IMR-90 (cell line): ENCODE data around the gene FFAR1. TPM values are rescaled to one million over a fixed set of nuclear protein-coding genes. Genes with fewer than 3 reads are reported as not detected.

ENCODE experiments used
- ATAC-seq: fragments of 200-7000 bp; cut with Tn5 transposase; 2 replicates; pipeline ENCODE4 v1.9.1; 2020; ENCODE audit warnings: low read depth, mild to moderate bottlenecking, moderate library complexity
- BruUV-seq: library from RNA; stranded (reverse); fragments of 400-500 nt; replicated peaks from 2 replicates; lab custom pipeline; 2021; lab: Mats Ljungman, UMichigan
- CTCF ChIA-PET: fragments of 300-600 bp; formaldehyde crosslinking; extraction: SDS; loops from one replicate; lab custom pipeline; 2021; ENCODE audit warnings: antibody characterized with exemption; lab: Yijun Ruan, JAX
- POLR2A ChIA-PET: fragments of 300-600 bp; sonication (Branson Sonifier 250); formaldehyde crosslinking; loops from one replicate; lab custom pipeline; 2022; ENCODE audit warnings: antibody characterized with exemption; ENCODE audit not compliant: unreplicated experiment; lab: Charles Lee
- DNase-seq: peaks from one replicate; pipeline ENCODE4 v3.0.0; 2013
- H2AFZ ChIP-seq: replicated peaks from 2 replicates; pipeline ENCODE3; 2013; ENCODE audit warnings: low read length, mild to moderate bottlenecking; ENCODE audit not compliant: poor library complexity
- H2AK5ac ChIP-seq: 2 replicates; pipeline ENCODE4 v1.6.1; 2013; ENCODE audit warnings: low read depth, low read length, inconsistent platforms
- H2AK9ac ChIP-seq: replicated peaks from 2 replicates; pipeline ENCODE3; 2013; ENCODE audit warnings: mild to moderate bottlenecking, low read depth, low read length, moderate library complexity; ENCODE audit not compliant: poor library complexity
- H2BK120ac ChIP-seq: 2 replicates; pipeline ENCODE4 v1.6.1; 2013; ENCODE audit warnings: low read depth, low read length, inconsistent platforms
- H2BK15ac ChIP-seq: 3 replicates; pipeline ENCODE4 v1.6.1; 2013; ENCODE audit warnings: low read depth, low read length, inconsistent platforms
- H2BK20ac ChIP-seq: 2 replicates; pipeline ENCODE4 v1.6.1; 2013; ENCODE audit warnings: low read depth, mild to moderate bottlenecking, inconsistent platforms, low read length, moderate library complexity
- H2BK5ac ChIP-seq: 2 replicates; pipeline ENCODE4 v1.6.1; 2013; ENCODE audit warnings: mild to moderate bottlenecking, low read depth, low read length, inconsistent platforms; ENCODE audit not compliant: poor library complexity, severe bottlenecking
- H3K14ac ChIP-seq: replicated peaks from 2 replicates; pipeline ENCODE4 v1.6.1; 2013; ENCODE audit warnings: low read depth, low read length, inconsistent platforms
- H3K18ac ChIP-seq: 2 replicates; pipeline ENCODE4 v1.6.1; 2013; ENCODE audit warnings: low read depth, low read length, control low read depth
- H3K23ac ChIP-seq: 2 replicates; pipeline ENCODE4 v1.6.1; 2013; ENCODE audit warnings: low read depth, low read length, inconsistent platforms
- H3K27ac ChIP-seq: 2 replicates; pipeline ENCODE4 v1.5.1; 2013; ENCODE audit warnings: mild to moderate bottlenecking, control low read depth, low read length; ENCODE audit not compliant: insufficient read depth
- H3K27me3 ChIP-seq: 2 replicates; pipeline ENCODE4 v1.6.1; 2013; ENCODE audit warnings: low read length; ENCODE audit not compliant: control insufficient read depth, insufficient read depth
- H3K36me3 ChIP-seq: 2 replicates; pipeline ENCODE4 v1.6.1; 2013; ENCODE audit warnings: low read length, mixed read lengths; ENCODE audit not compliant: control insufficient read depth, insufficient read depth
- H3K4ac ChIP-seq: 2 replicates; pipeline ENCODE4 v1.6.1; 2013; ENCODE audit warnings: low read depth, low read length, inconsistent platforms
- H3K4me1 ChIP-seq: 2 replicates; pipeline ENCODE4 v1.6.1; 2013; ENCODE audit warnings: low read length, mixed read lengths; ENCODE audit not compliant: control insufficient read depth, insufficient read depth
- H3K4me2 ChIP-seq: 2 replicates; pipeline ENCODE4 v1.6.1; 2013; ENCODE audit warnings: low read depth, mild to moderate bottlenecking, control low read depth, low read length, moderate library complexity
- H3K4me3 ChIP-seq: 2 replicates; pipeline ENCODE4 v1.5.1; 2013; ENCODE audit warnings: low read depth, mild to moderate bottlenecking, control low read depth, low read length, moderate library complexity; ENCODE audit not compliant: insufficient read depth
- H3K56ac ChIP-seq: 2 replicates; pipeline ENCODE4 v1.6.1; 2013; ENCODE audit warnings: low read length, inconsistent platforms; ENCODE audit not compliant: insufficient read depth; ENCODE audit errors: extremely low read depth
- H3K79me1 ChIP-seq, 2 experiments: 2 replicates each; pipeline ENCODE4 v1.6.1; 2013; ENCODE audit warnings: low read length in 2 of 2, inconsistent platforms in 1 of 2, low read depth in 1 of 2
- H3K9ac ChIP-seq: 2 replicates; pipeline ENCODE4 v1.6.1; 2013; ENCODE audit warnings: low read depth, low read length, control low read depth
- H3K9me1 ChIP-seq: 2 replicates; pipeline ENCODE4 v1.6.1; 2013; ENCODE audit warnings: low read length, inconsistent platforms; ENCODE audit not compliant: insufficient read depth
- H3K9me3 ChIP-seq: 2 replicates; pipeline ENCODE4 v1.6.1; 2013; ENCODE audit warnings: low read length; ENCODE audit not compliant: control insufficient read depth, insufficient read depth
- H4K20me1 ChIP-seq: 2 replicates; pipeline ENCODE4 v1.6.1; 2013; ENCODE audit warnings: low read length, inconsistent platforms; ENCODE audit not compliant: insufficient read depth
- H4K5ac ChIP-seq: 2 replicates; pipeline ENCODE4 v1.6.1; 2013; ENCODE audit warnings: mild to moderate bottlenecking, low read depth, low read length, control low read depth
- H4K8ac ChIP-seq, 2 experiments: 2 replicates each; pipeline ENCODE4 v1.6.1; 2013; ENCODE audit warnings: low read depth in 2 of 2, low read length in 2 of 2, control low read depth in 1 of 2, inconsistent platforms in 1 of 2
- H4K91ac ChIP-seq: 2 replicates; pipeline ENCODE4 v1.6.1; 2013; ENCODE audit warnings: low read depth, low read length, inconsistent platforms; ENCODE audit not compliant: insufficient read depth
- BHLHE40 ChIP-seq: fragments of 150-350 bp; IDR thresholded peaks from 2 replicates; pipeline ENCODE4 v1.6.1; 2016; ENCODE audit warnings: mild to moderate bottlenecking, low read depth, low read length
- CTCF ChIP-seq: conservative IDR thresholded peaks from 2 replicates; pipeline ENCODE4 v1.5.1; 2012; ENCODE audit warnings: mild to moderate bottlenecking, low read depth, low read length, improper control_type of control experiment
- ELK1 ChIP-seq: fragments of 150-350 bp; IDR thresholded peaks from 2 replicates; pipeline ENCODE4 v1.6.1; 2016; ENCODE audit warnings: low read depth, mild to moderate bottlenecking, low read length, moderate library complexity, borderline replicate concordance
- MAZ ChIP-seq: IDR thresholded peaks from 2 replicates; pipeline ENCODE4 v1.6.1; 2012; ENCODE audit warnings: low read depth, mild to moderate bottlenecking, low read length, improper control_type of control experiment, moderate library complexity, borderline replicate concordance
- MXI1 ChIP-seq: IDR thresholded peaks from 2 replicates; pipeline ENCODE4 v1.6.1; 2012; ENCODE audit warnings: low read depth, mild to moderate bottlenecking, low read length, moderate library complexity, borderline replicate concordance
- NFE2L2 ChIP-seq: fragments of 150-350 bp; IDR thresholded peaks from 2 replicates; pipeline ENCODE4 v1.6.1; 2016; ENCODE audit warnings: low read depth, mild to moderate bottlenecking, low read length
- POLR2A ChIP-seq: IDR thresholded peaks from 2 replicates; pipeline ENCODE4 v1.6.1; 2012; ENCODE audit warnings: mild to moderate bottlenecking, low read depth, low read length
- RAD21 ChIP-seq: IDR thresholded peaks from 2 replicates; pipeline ENCODE4 v1.6.1; 2012; ENCODE audit warnings: low read length, improper control_type of control experiment
- RFX5 ChIP-seq: IDR thresholded peaks from 2 replicates; pipeline ENCODE4 v1.8.0; 2012; ENCODE audit warnings: low read depth, mild to moderate bottlenecking, low read length, moderate library complexity
- SMC3 ChIP-seq: fragments of 150-350 bp; IDR thresholded peaks from 2 replicates; pipeline ENCODE4 v1.6.1; 2016; ENCODE audit warnings: low read depth, mild to moderate bottlenecking, antibody characterized with exemption, low read length, moderate library complexity
- WGBS, 2 experiments: methylation state at CpG; one replicate each; pipeline versions ENCODE4 v1.1.5 to v1.1.7; 2013; ENCODE audit warnings: missing lambda C conversion rate in 2 of 2; ENCODE audit not compliant: insufficient read length in 1 of 2; ENCODE audit errors: extremely low coverage in 2 of 2; 5-methylcytosine and 5-hydroxymethylcytosine counted together
- dilution Hi-C: fragments of 300-500 bp; cut with HindIII; formaldehyde crosslinking; loops from one replicate; pipeline ENCODE4 v1.14.3; 2018; ENCODE audit warnings: low sequenced_read_pairs; ENCODE audit not compliant: unreplicated experiment
- in situ Hi-C: fragments of 300-500 bp; cut with MboI; formaldehyde crosslinking; loops from 3 replicates; pipeline ENCODE4 v1.14.3; 2019; ENCODE audit warnings: low sequenced_read_pairs, inconsistent platforms, mixed read lengths
- intact Hi-C: fragments of 100-400 bp; cut with micrococcal nuclease; formaldehyde crosslinking; loops from 2 replicates; pipeline ENCODE4 v1.10.0; 2022
- polyA plus RNA-seq, 3 experiments: library from polyadenylated mRNA; depleted of rRNA; stranded (reverse); fragments of >200 nt; gene quantifications; 2 replicates each; pipeline ENCODE4 v1.2.3, GENCODE V29; 2012; ENCODE audit warnings: low replicate concordance in 1 of 3
- total RNA-seq: library from RNA; depleted of rRNA; stranded (reverse); fragments of >200 nt; gene quantifications from 2 replicates; pipeline ENCODE4 v1.2.3, GENCODE V29; 2012
- TF ChIP-seq, protein P1 (sequence below): fragments of 150-350 bp; IDR thresholded peaks from 2 replicates; pipeline ENCODE4 v1.6.1; 2017; ENCODE audit warnings: mild to moderate bottlenecking, antibody characterized with exemption, low read length, low read depth

Gene FFAR1
- total and polyA plus RNA-seq, 2 of the 4 experiments (the other 2 are of a cell fraction), result not detected

GRCh38 chr19:35337984-35338296, 9.8 kb upstream of the FFAR1 start:
- Histone ChIP-seq H2BK15ac (no peak overlapping the region), H3K23ac (no peak overlapping the region), H2AK5ac (no peak overlapping the region), H4K5ac (no peak overlapping the region), H2BK120ac (no peak overlapping the region), H3K4me1 (no peaks in the 10 kb centered on the region), H3K27me3 (peaks cover 2% of the 10 kb centered on the region; the same call in 1 of the 2 replicates), H2BK5ac (no peak overlapping the region), H2AK9ac (no peak overlapping the region), H4K20me1 (no peaks in the 10 kb centered on the region), H3K9ac (no peak overlapping the region), H3K36me3 (no peaks in the 10 kb centered on the region), H2AFZ (no peak overlapping the region), H3K4me3 (no peak overlapping the region), H3K14ac (no peak overlapping the region), H3K9me3 (no peaks in the 10 kb centered on the region), H3K27ac (no peak overlapping the region), H3K4ac (no peak overlapping the region), H3K4me2 (no peak overlapping the region), H4K91ac (no peak overlapping the region), H3K18ac (no peak overlapping the region), H3K9me1 (no peaks in the 10 kb centered on the region), H4K8ac (no peak overlapping the region), H3K56ac (no peak overlapping the region), H2BK20ac (no peak overlapping the region), H3K79me1 (no peaks in the 10 kb centered on the region)
- ATAC-seq, result no peak
- no peak for TF ChIP-seq BHLHE40
- no peak for TF ChIP-seq RAD21
- no peak for TF ChIP-seq MAZ
- no peak for TF ChIP-seq ELK1
- no peak for TF ChIP-seq POLR2A
- no peak for TF ChIP-seq RFX5
- TF ChIP-seq, protein P1, sequence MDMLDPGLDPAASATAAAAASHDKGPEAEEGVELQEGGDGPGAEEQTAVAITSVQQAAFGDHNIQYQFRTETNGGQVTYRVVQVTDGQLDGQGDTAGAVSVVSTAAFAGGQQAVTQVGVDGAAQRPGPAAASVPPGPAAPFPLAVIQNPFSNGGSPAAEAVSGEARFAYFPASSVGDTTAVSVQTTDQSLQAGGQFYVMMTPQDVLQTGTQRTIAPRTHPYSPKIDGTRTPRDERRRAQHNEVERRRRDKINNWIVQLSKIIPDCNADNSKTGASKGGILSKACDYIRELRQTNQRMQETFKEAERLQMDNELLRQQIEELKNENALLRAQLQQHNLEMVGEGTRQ, result no peak
- no peak for TF ChIP-seq CTCF
- no peak for TF ChIP-seq NFE2L2
- no peak for TF ChIP-seq SMC3
- no peak for TF ChIP-seq MXI1
- CTCF ChIA-PET, result no interaction called here
- POLR2A ChIA-PET, result no interaction called here
- no TSS peak for BruUV-seq
- intact Hi-C loops (no loop called here), dilution Hi-C loops (no loop called here), in situ Hi-C loops (loop anchor here (25.0 kb wide), 1 partner anchor 249 kb away; the partner anchor contains the start of gene PMIS2)
- WGBS, 2 experiments, result 100% methylated on average over 1 of the region's 13 CpGs; no CpG with 5 or more reads in 1 of the 2 experiments
- DNase-seq, result no peak
